Activated T-helper 1 cell treated with anti-CD3 and anti-CD28 coated beads, Interleukin-2, amount 50 U/mL, for 16 hours (primary cell): ENCODE measurements around the gene CCL2.

Experiments used
- DNase-seq, 2 donors: peaks; one replicate each; pipeline ENCODE4 v3.0.0-alpha.2; 2020; ENCODE audit warnings: low read depth in 1 of 2, low spot score in 1 of 2

The CCL2 gene

DNA sequence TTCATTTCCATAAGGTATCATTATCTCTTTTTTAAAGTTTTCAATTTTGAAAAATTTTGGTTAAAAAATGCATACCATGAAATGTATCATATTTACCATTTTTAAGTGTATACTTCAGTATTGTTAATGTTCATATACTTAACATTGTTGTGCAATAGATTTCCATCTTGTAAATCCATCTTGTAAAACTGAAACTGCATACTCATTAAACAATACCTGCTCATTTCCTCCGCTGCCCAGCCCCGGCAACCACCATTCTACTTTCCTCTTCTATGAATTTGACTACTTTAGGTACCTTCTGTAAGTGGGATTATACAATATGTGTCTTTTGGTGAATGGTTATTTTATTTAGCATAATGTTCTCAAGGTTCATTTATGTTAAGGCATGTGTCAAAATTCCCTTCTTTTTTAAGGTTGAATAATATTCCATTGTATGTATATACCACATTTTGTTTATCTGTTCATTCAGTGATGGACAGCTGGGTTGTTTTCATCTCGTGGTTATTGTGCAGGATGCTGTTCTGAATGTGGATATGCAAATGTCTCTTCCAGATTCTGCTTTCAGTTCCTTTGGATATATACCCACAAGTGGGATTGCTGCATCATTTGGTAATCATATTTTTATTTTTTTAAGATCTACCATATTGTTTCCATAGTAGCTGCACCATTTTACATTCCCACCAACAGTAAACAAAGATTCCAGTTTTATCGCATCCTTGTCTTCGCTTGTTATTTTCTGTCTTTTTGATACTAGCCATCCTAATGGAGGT is 6.7 kb downstream of the CCL2 start:
- DNase-seq = no peak

GRCh38 chr17:34265711-34266110 is 10.6 kb downstream of the CCL2 start:
- DNase-seq = no peak

- DNase-seq = no peak
Measured at GRCh38 chr17:34269969-34270368, 14.9 kb downstream of the CCL2 start, which contains the start of gene CCL7. CCL7 (plus strand) TSS chr17:34270221; CDS start chr17:34270291, 70 bp downstream.

DNA sequence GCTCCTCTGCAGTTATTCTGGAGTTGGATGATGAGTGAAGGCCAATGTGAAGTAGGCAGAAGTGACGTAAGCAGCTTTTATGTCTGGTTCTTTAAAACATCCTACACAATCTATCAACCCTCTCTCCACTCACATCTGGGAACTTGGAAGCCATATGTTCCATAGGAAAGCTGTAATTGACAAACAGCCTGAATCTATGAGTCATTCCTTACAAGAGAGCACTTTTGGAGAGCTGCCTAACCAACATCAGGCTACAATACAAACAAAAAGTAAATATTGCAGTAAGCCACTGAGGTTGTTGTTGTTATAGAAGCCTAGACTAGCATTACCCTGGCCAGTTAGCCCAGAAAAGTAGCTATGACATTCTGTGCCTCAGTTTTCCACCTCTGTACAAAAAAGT is 20.8 kb downstream of the CCL2 start:
- no peak for DNase-seq

DNA sequence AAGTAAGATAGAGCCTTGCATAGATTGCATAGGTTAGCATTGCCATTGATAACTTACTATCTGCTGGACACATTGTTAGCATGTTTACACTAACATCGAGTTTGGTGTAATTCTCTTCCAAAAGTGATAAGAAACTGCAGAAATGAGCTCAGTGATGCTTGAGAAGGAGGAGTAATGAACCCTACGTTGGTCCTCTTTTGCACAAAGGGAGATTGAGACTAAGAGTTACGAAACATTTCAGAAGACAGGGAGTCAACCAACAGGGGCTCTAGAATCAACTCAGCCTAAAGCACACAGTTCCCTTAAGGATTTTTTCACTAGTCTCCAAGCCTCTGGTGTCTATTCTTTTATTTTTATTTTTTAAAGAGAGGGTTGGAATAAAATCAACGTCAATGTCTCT is 21.7 kb downstream of the CCL2 start:
- DNase-seq = no peak

GRCh38 chr17:34283571-34283970 is 28.5 kb downstream of the CCL2 start:
- DNase-seq = no peak

- DNase-seq = no peak
Measured at GRCh38 chr17:34285286-34285792, 30.3 kb downstream of the CCL2 start, which contains the start of gene CCL11. CCL11 (plus strand) TSS chr17:34285742; CDS start chr17:34285809, 67 bp downstream.

- no peak for DNase-seq
Measured at GRCh38 chr17:34287875-34288274, 32.8 kb downstream of the CCL2 start.

GRCh38 chr17:34290586-34290985 is 35.5 kb downstream of the CCL2 start:
- DNase-seq = no peak

DNA sequence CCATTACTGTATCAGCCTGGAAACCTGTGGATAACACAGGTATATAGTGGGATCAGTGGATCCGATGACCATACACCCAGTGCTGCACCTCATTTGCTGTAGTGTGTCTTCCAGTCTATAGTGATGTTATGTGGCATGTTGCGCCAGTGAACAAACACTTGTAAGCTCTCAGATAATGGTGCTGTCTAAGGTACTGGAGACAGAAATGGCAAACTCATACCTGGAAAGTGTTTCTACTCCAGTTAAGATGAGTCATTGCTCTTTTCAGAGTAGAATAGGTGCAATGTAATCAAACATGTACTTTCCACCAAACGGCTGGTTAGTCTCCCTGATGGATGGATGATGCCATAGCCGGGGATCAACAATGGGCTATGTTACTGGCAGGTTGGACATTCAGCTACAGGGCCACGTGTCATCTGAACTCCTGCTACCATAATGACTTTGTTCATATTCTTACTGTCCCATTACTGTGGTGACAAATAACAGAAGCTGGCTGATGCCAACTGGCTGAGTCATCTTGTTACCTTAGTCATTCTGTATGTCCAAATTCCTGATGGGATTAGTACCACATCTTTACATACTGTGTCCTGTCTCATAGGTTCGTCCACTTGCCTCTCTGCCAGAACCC is 36.8 kb downstream of the CCL2 start:
- no peak for DNase-seq

- no peak for DNase-seq
Measured at GRCh38 chr17:34299027-34299426, 43.9 kb downstream of the CCL2 start.

DNA sequence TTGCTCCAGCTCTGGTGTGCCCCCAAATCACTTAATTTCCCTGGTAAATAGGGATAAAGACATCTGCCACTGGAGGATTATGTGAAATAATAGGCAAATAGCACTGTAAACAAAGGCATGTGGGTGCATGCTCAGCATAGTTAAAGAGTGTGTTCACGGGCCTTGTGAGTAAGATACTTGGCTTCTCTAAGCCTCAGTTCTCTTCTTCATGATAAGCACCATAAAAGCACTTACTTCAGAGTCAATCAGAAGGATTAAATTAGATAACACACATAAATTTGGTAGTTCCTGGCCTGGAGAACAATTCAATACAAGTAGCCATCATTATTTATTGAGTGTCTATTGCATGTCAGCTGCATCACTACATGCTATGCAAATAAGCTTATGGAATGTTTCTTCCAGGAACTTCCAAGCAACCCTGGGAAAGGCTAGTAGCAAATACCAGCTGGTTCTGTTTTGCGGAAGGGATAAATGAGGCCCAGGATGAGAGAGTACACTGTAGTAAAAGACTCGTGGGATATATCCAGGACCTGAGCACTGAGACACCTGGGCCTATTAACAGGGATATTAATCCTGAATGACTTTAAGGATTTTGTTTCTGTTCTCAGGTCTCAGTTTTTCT is 45.0 kb downstream of the CCL2 start:
- no peak for DNase-seq

GRCh38 chr17:34300652-34301370 is 45.7 kb downstream of the CCL2 start:
- no peak for DNase-seq

DNA sequence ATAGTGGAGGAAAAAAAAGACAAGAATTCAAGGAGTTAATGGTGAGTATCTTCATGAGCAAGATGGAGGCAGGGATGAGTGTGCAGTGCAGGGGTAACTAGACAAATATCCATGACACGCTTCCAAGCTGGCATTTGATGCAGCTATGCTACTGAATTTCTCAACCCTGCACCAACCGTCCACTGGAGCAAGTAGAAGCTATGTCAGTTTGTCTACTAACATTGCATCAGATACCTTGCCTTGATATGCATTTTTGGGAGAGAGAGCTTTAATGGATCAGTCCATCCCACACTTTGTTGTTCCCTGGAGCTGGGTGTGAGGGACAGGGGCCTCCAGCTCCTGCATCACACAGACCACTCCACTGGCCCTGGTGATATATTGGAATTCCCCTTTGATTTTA is 46.9 kb downstream of the CCL2 start:
- DNase-seq = no peak

- DNase-seq = no peak
Measured at GRCh38 chr17:34302636-34303035, 47.6 kb downstream of the CCL2 start.

- DNase-seq = no peak
Measured at GRCh38 chr17:34303606-34304005, 48.5 kb downstream of the CCL2 start.

DNA sequence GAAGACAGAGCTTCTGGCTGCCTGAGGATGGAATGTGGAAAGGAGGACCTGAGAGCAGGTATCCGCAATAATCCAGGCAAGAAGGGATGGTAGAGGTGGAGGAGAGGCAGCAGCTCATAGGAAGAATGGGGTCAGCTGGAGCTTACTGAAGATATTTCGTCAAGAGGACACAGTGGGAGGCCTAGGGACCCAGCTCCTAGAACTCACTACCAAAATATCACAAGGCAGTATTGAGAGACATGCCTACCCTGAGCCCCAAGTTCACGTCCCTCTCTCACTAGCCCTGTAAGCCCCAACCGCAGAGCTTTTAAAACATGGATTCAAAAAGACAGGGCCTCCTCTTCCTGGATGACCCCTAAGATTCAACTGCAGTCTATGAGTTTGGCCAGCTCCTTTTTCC is 50.0 kb downstream of the CCL2 start:
- DNase-seq = no peak

- DNase-seq = no peak
Measured at GRCh38 chr17:34305606-34306005, 50.5 kb downstream of the CCL2 start.

- DNase-seq = no peak
Measured at GRCh38 chr17:34306466-34306865, 51.4 kb downstream of the CCL2 start.
